Kidney (tissue), 14 donors: ENCODE data around the gene KNDC1. TPM values are rescaled to one million over a fixed set of nuclear protein-coding genes. Genes with fewer than 3 reads are reported as not detected.

Source experiments
- DNase-seq, 5 donors: peaks; one replicate each; pipeline ENCODE4 v3.0.0-alpha.2; 2013 to 2020
- FAIRE-seq: peaks from 2 replicates; lab custom pipeline; 2012; peaks lifted over from hg19 to GRCh38; lab: Jason Lieb, UNC
- H3K27ac ChIP-seq, 2 donors: one replicate each; pipeline ENCODE4 v1.7.0; 2013; ENCODE audit warnings: low read depth in 2 of 2, low read length in 2 of 2, inconsistent platforms in 1 of 2
- H3K27me3 ChIP-seq: one replicate; pipeline ENCODE4 v1.7.1; 2013; ENCODE audit warnings: low read length, inconsistent platforms; ENCODE audit not compliant: control insufficient read depth, insufficient read depth
- H3K36me3 ChIP-seq, 3 donors: one replicate each; pipeline versions ENCODE4 v1.7.0 to v1.7.1; 2013; ENCODE audit warnings: low read length in 3 of 3, control low read depth in 1 of 3, inconsistent platforms in 1 of 3; ENCODE audit not compliant: insufficient read depth in 3 of 3, control insufficient read depth in 2 of 3
- H3K4me1 ChIP-seq, 3 donors: one replicate each; pipeline versions ENCODE4 v1.7.0 to v1.7.1; 2013; ENCODE audit warnings: low read length in 3 of 3, inconsistent platforms in 1 of 3, low read depth in 1 of 3; ENCODE audit not compliant: control insufficient read depth in 2 of 3, insufficient read depth in 2 of 3
- H3K4me3 ChIP-seq, 3 donors: one replicate each; pipeline versions ENCODE4 v1.7.0 to v1.8.1; 2013; ENCODE audit warnings: low read length in 3 of 3, control low read depth in 1 of 3, inconsistent platforms in 1 of 3
- H3K9ac ChIP-seq, 3 donors: one replicate each; pipeline versions ENCODE4 v1.7.0 to v1.7.1; 2013; ENCODE audit warnings: low read length in 3 of 3, control low read depth in 1 of 3, inconsistent platforms in 1 of 3
- H3K9me3 ChIP-seq, 3 donors: one replicate each; pipeline versions ENCODE4 v1.7.0 to v1.7.1; 2013; ENCODE audit warnings: low read length in 3 of 3, control low read depth in 1 of 3, inconsistent platforms in 1 of 3; ENCODE audit not compliant: control insufficient read depth in 2 of 3, insufficient read depth in 1 of 3
- CTCF ChIP-seq: IDR thresholded peaks from 3 replicates; pipeline ENCODE4 v1.5.1; 2012; ENCODE audit warnings: mild to moderate bottlenecking, moderate library complexity, borderline replicate concordance; ENCODE audit not compliant: insufficient read depth; ENCODE audit errors: extremely low read depth
- intact Hi-C: fragments of 100-400 bp; cut with DNase I; formaldehyde crosslinking; loops from one replicate; pipeline ENCODE4 v1.11.1; 2022
- polyA plus RNA-seq: library from polyadenylated mRNA; stranded (reverse); fragments of 350-450 nt; fragmentation: Illumina TruSeq; extraction: RNeasy Lipid Tissue Mini Kit (QIAGEN cat#74804); gene quantifications from one replicate; pipeline ENCODE4 v1.2.3, GENCODE V29; 2014; ENCODE audit warnings: low read depth, low replicate concordance; ENCODE audit not compliant: insufficient read depth
- total RNA-seq: library from RNA; stranded (reverse); fragmentation: NEBNext Ultra II Directional; extraction: Animal tissue kit (Norgen Biotek cat#: 25700); gene quantifications from one replicate; pipeline ENCODE4 v1.2.1, GENCODE V29; 2021
- donor health status: control.
- donor health status: control.
- donor health status: control.
- donor health status: control.
- donor health status: control.
- donor health status: DM: yes; HTN: yes; CAD: no.
- donor health status: Normal renal cell carcinoma (clear cell type).

Gene KNDC1
- total and polyA plus RNA-seq, 2 donors from 2014 or later: 0.43 to 8.7 TPM

- FAIRE-seq (no peak), DNase-seq (peak in 4 of 5 donors; percentile 54 to 69 (median 68))
- Histone ChIP-seq H3K4me3 (no peak overlapping the region), H3K27me3 (no peaks in the 10 kb centered on the region), H3K4me1 (no peaks in the 10 kb centered on the region), H3K36me3 (no peaks in the 10 kb centered on the region), H3K9me3 (no peaks in the 10 kb centered on the region), H3K9ac (no peak overlapping the region), H3K27ac (no peak overlapping the region)
- intact Hi-C loops: no loop called here
- no peak for TF ChIP-seq CTCF
These were observed 19.4 kb upstream of the KNDC1 start for GRCh38 chr10:133140417-133141143.

GRCh38 chr10:133141144-133141957, 18.7 kb upstream of the KNDC1 start:
- no peak for TF ChIP-seq CTCF
- H3K9me3 ChIP-seq: no peaks in the 10 kb centered on the region
- H3K4me3 ChIP-seq: no peak overlapping the region
- FAIRE-seq (no peak), DNase-seq (peak in 2 of 5 donors; percentile 47 to 69)
- no peak overlapping the region for H3K27ac ChIP-seq
- H3K9ac ChIP-seq: no peak overlapping the region
- H3K4me1 ChIP-seq: no peaks in the 10 kb centered on the region
- no peaks in the 10 kb centered on the region for H3K36me3 ChIP-seq
- intact Hi-C loops: no loop called here
- no peaks in the 10 kb centered on the region for H3K27me3 ChIP-seq

GRCh38 chr10:133141958-133142340, 18.1 kb upstream of the KNDC1 start:
- H3K9ac ChIP-seq: no peak overlapping the region
- H3K27me3 ChIP-seq: no peaks in the 10 kb centered on the region
- DNase-seq: peak in 2 of 5 donors; percentile 51 to 62
- H3K4me1 ChIP-seq: no peaks in the 10 kb centered on the region
- intact Hi-C loops: no loop called here
- no peak overlapping the region for H3K4me3 ChIP-seq
- no peak for TF ChIP-seq CTCF
- H3K36me3 ChIP-seq: no peaks in the 10 kb centered on the region
- H3K27ac ChIP-seq: no peak overlapping the region
- FAIRE-seq: no peak
- H3K9me3 ChIP-seq: no peaks in the 10 kb centered on the region
